K562 (cell line): Measurements from ENCODE around the gene VIPR2. TPM values are rescaled to one million over a fixed set of nuclear protein-coding genes. Genes with fewer than 3 reads are reported as not detected.

Experiments used
- E4F1 ChIP-seq: fragments of 250-450 bp; sonication (Bioruptor Pico); IDR thresholded peaks from 2 replicates; pipeline ENCODE4 v1.5.0; 2021; ENCODE audit warnings: mild to moderate bottlenecking, borderline replicate concordance
- GABPB2 ChIP-seq: fragments of 250-450 bp; sonication (Bioruptor Pico); conservative IDR thresholded peaks from 2 replicates; pipeline ENCODE4 v1.5.1; 2021; ENCODE audit warnings: mild to moderate bottlenecking
- KLF16 ChIP-seq: IDR thresholded peaks from 2 replicates; pipeline ENCODE4 v1.6.1; 2016; ENCODE audit warnings: antibody characterized with exemption
- NCOR1 ChIP-seq: fragments of 450-650 bp; IDR thresholded peaks from 2 replicates; pipeline ENCODE4 v1.6.1; 2016; ENCODE audit warnings: mild to moderate bottlenecking, moderate library complexity
- NELFE ChIP-seq: IDR thresholded peaks from 2 replicates; pipeline ENCODE4 v1.6.1; 2011; ENCODE audit warnings: mild to moderate bottlenecking; ENCODE audit not compliant: insufficient read depth, insufficient read length
- NFE2L1 ChIP-seq: fragments of 450-650 bp; IDR thresholded peaks from 2 replicates; pipeline ENCODE4 v1.6.1; 2016; ENCODE audit warnings: missing genetic modification characterization, low read depth, mild to moderate bottlenecking, missing compliant biosample characterization, moderate library complexity, borderline replicate concordance
- NFXL1 ChIP-seq: fragments of 450-650 bp; formaldehyde crosslinking; IDR thresholded peaks from 2 replicates; pipeline ENCODE4 v1.4.0; 2021; ENCODE audit warnings: mild to moderate bottlenecking
- POU5F1 ChIP-seq: fragments of 150-350 bp; IDR thresholded peaks from 2 replicates; pipeline ENCODE4 v1.6.1; 2014; ENCODE audit warnings: borderline replicate concordance, low read length, low read depth, mild to moderate bottlenecking; ENCODE audit not compliant: partially characterized antibody
- RBM15 ChIP-seq: fragments of 200-400 bp; formaldehyde crosslinking; IDR thresholded peaks from 2 replicates; pipeline ENCODE4 v1.6.1; 2018; ENCODE audit warnings: mild to moderate bottlenecking, low read length, moderate library complexity; ENCODE audit not compliant: insufficient read depth
- SRSF1 ChIP-seq: fragments of 200-400 bp; formaldehyde crosslinking; IDR thresholded peaks from 2 replicates; pipeline ENCODE4 v1.6.1; 2017; ENCODE audit warnings: mild to moderate bottlenecking, low read depth, low read length, moderate library complexity
- ZNF121 ChIP-seq: sonication (generic); formaldehyde crosslinking; conservative IDR thresholded peaks from 2 replicates; pipeline ENCODE4 v1.8.0; 2022; ENCODE audit warnings: missing genetic modification reagents
- ZNF134 ChIP-seq: fragments of 250-450 bp; sonication (Bioruptor Pico); conservative IDR thresholded peaks from 2 replicates; pipeline ENCODE4 v1.4.0; 2020
- ZNF407 ChIP-seq: fragments of 450-650 bp; IDR thresholded peaks from 2 replicates; pipeline ENCODE4 v1.6.1; 2016; ENCODE audit warnings: low read depth
- ZNF512 ChIP-seq: IDR thresholded peaks from 2 replicates; pipeline ENCODE4 v1.6.1; 2016; ENCODE audit warnings: missing genetic modification characterization, missing compliant biosample characterization
- polyA plus RNA-seq, 8 experiments: library from polyadenylated mRNA; depleted of rRNA in 4 of 8; stranded (reverse) in 5 of 8; unstranded in 3 of 8; fragments of >200 nt; fragmentation: Nextera tagmentation in 2 of 8; fragmentation: Illumina TruSeq in 1 of 8; extraction: Ambion mirVana in 2 of 8; extraction: Trizol in 1 of 8; gene quantifications; 2 replicates each; pipeline versions ENCODE4 v1.2.1 to v1.2.3, GENCODE V29; 2011 to 2014; ENCODE audit warnings: inconsistent platforms in 1 of 8, missing spikeins in 1 of 8
- total RNA-seq, 7 experiments: library from RNA; depleted of rRNA in 6 of 7; stranded (reverse); fragments of >200 nt in 6 of 7; fragmentation: Illumina TruSeq in 2 of 7; extraction: Trizol in 2 of 7; gene quantifications; 2 replicates each; pipeline versions ENCODE4 v1.2.1 to v1.2.3, GENCODE V29; 2011 to 2021; ENCODE audit warnings: low replicate concordance in 1 of 7

Gene VIPR2
- total and polyA plus RNA-seq, 9 of the 15 experiments (the other 6 are each of a cell fraction or from before 2014, with no cell fraction given) = 0.04 TPM; not detected in 8

- no peak for TF ChIP-seq ZNF407
- no peak for TF ChIP-seq NFXL1 (CRISPR knock-in tag)
- TF ChIP-seq ZNF512 (tag) = no peak
- no peak for TF ChIP-seq ZNF121 (CRISPR knock-in tag)
- TF ChIP-seq NFE2L1 (tag) = no peak
- peak; percentile 35; the same call in 1 of the 2 replicates for TF ChIP-seq KLF16
- TF ChIP-seq RBM15 = no peak
- no peak for TF ChIP-seq NELFE
- no peak; the same call in 1 of the 2 replicates for TF ChIP-seq SRSF1
- TF ChIP-seq ZNF134 = no peak
- no peak for TF ChIP-seq GABPB2
- TF ChIP-seq POU5F1 = no peak
- no peak for TF ChIP-seq NCOR1
- TF ChIP-seq E4F1 (CRISPR knock-in tag) = no peak
These were observed 114.1 kb downstream of the VIPR2 start (continued) for GRCh38 chr7:159030490-159031134.
